ENCODE data around the gene LY6G6F.

LY6G6F gene

GRCh38 chr6:31706599-31706998, at the start of gene LY6G6F:
LY6G6F (plus strand) TSS chr6:31706866; CDS start chr6:31706907, 41 bp downstream.
- TF ChIP-seq CTCF (IDR thresholded peaks at IDR 0.05): no peak

- no peak for TF ChIP-seq CTCF (IDR thresholded peaks at IDR 0.05)
These were observed 49.1 kb upstream of the LY6G6F start for GRCh38 chr6:31657406-31658157.

- no peak for TF ChIP-seq CTCF (IDR thresholded peaks at IDR 0.05)
These were observed 48.4 kb upstream of the LY6G6F start for GRCh38 chr6:31658158-31658688.

GRCh38 chr6:31658983-31659648, 47.5 kb upstream of the LY6G6F start:
- TF ChIP-seq CTCF (IDR thresholded peaks at IDR 0.05): no peak

- TF ChIP-seq CTCF (IDR thresholded peaks at IDR 0.05): no peak
These were observed 46.9 kb upstream of the LY6G6F start for GRCh38 chr6:31659649-31660380.

- TF ChIP-seq CTCF (IDR thresholded peaks at IDR 0.05): no peak
These were observed 46.0 kb upstream of the LY6G6F start, which contains the start of gene C6orf47 for GRCh38 chr6:31660381-31661261. C6orf47 (minus strand) TSS chr6:31660778; CDS start chr6:31659947, 831 bp downstream.

All from LNCAP (cell line).